IPS DF 6.9 (cell line): ENCODE measurements around the gene CLMN.

Experiments used
- DNase-seq: peaks from one replicate; pipeline ENCODE4 v3.0.0-alpha.2; 2013; ENCODE audit warnings: low read depth, low spot score
- H3K27ac ChIP-seq: one replicate; pipeline ENCODE4 v1.5.1; 2013; ENCODE audit warnings: low read length, control low read depth
- H3K27me3 ChIP-seq: 2 replicates; pipeline ENCODE4 v1.6.1; 2013; ENCODE audit warnings: mild to moderate bottlenecking, low read length; ENCODE audit not compliant: control insufficient read depth, insufficient read depth
- H3K36me3 ChIP-seq: 2 replicates; pipeline ENCODE4 v1.6.1; 2013; ENCODE audit warnings: low read length; ENCODE audit not compliant: control insufficient read depth, insufficient read depth
- H3K4me1 ChIP-seq: 2 replicates; pipeline ENCODE4 v1.6.1; 2013; ENCODE audit warnings: low read length; ENCODE audit not compliant: control insufficient read depth, insufficient read depth
- H3K4me3 ChIP-seq: 2 replicates; pipeline ENCODE4 v1.5.1; 2013; ENCODE audit warnings: mild to moderate bottlenecking, low read length
- H3K9me3 ChIP-seq: 2 replicates; pipeline ENCODE4 v1.6.1; 2013; ENCODE audit warnings: low read length, inconsistent platforms; ENCODE audit not compliant: control insufficient read depth, insufficient read depth
- WGBS: extraction: QIAGEN DNeasy Blood & Tissue Kit; methylation state at CpG from one replicate; pipeline ENCODE4 v1.1.7; 2013; ENCODE audit warnings: mixed read lengths, missing lambda C conversion rate; ENCODE audit not compliant: insufficient read length, insufficient coverage; 5-methylcytosine and 5-hydroxymethylcytosine counted together

Gene CLMN

GRCh38 chr14:95304342-95304741 is 15.4 kb downstream of the CLMN start:
- no peaks in the 10 kb centered on the region for H3K36me3 ChIP-seq
- H3K27ac ChIP-seq: no peak overlapping the region
- no peaks in the 10 kb centered on the region for H3K27me3 ChIP-seq
- no CpG with 5 or more reads among the region's 3 CpGs for WGBS
- H3K9me3 ChIP-seq: no peaks in the 10 kb centered on the region
- DNase-seq: no peak
- 0 out of 2 replicates have a peak, but pooled peaks cover 2% of the 10 kb centered on the region for H3K4me1 ChIP-seq
- no peak overlapping the region for H3K4me3 ChIP-seq

GRCh38 chr14:95303552-95303951 is 16.2 kb downstream of the CLMN start:
- Histone ChIP-seq H3K4me1 (0 out of 2 replicates have a peak, but pooled peaks cover 2% of the 10 kb centered on the region), H3K27ac (no peak overlapping the region), H3K4me3 (no peak overlapping the region), H3K27me3 (no peaks in the 10 kb centered on the region), H3K9me3 (no peaks in the 10 kb centered on the region), H3K36me3 (no peaks in the 10 kb centered on the region)
- WGBS: no CpG with 5 or more reads among the region's 4 CpGs
- no peak for DNase-seq

DNA sequence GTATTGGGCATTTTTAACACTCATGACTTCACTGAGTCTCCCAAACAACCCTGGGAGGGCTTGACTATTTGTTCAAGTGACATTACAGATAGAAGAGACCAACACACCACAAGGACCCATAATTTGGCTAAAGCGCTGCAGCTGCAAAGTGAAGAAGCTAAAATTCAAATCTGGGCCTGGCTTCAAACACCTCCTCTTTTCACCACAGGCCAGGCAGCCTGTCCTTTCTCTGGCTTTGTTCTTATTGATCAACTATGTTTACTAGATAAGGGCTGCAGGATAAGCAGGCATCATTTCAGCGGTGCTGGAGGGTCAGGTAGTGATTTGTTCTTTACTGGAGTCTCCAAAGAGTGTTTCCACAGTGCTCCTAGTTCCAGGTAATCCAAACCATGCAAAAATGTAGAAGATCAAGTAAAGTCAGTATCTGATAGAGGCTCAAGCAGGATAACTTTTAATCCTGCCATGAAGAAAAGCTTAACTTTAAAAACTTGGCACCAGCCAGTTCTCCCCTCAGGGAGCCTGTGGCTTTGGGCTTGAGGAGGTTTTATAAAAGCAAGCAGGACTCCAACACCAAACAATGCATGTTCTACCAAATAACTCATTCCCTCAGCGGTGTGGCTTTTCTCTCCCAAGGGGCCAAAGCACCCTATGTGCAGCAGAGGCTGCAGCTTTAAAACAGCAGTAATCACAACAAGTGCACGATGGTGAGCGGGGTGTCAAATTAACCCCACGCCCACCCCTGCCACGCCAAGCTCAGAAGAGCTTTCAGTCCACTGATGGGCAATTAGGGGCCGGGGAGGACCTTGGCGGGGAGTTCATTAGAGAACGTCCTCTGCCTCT is 16.8 kb downstream of the CLMN start:
- H3K9me3 ChIP-seq: no peaks in the 10 kb centered on the region
- no peak overlapping the region for H3K27ac ChIP-seq
- H3K4me1 ChIP-seq: 0 out of 2 replicates have a peak, but pooled peaks cover 2% of the 10 kb centered on the region

GRCh38 chr14:95301527-95302187 is 18.1 kb downstream of the CLMN start:
- no peak for DNase-seq
- H3K9me3 ChIP-seq: no peaks in the 10 kb centered on the region
- WGBS: no CpG with 5 or more reads among the region's 6 CpGs
- H3K27ac ChIP-seq: no peak overlapping the region
- 0 out of 2 replicates have a peak, but pooled peaks cover 2% of the 10 kb centered on the region for H3K4me1 ChIP-seq
- H3K27me3 ChIP-seq: no peaks in the 10 kb centered on the region
- H3K36me3 ChIP-seq: no peaks in the 10 kb centered on the region
- H3K4me3 ChIP-seq: no peak overlapping the region

More for the DNA sequence above, 16.8 kb downstream of the CLMN start:
- no CpG with 5 or more reads among the region's 10 CpGs for WGBS
- DNase-seq: no peak
- Histone ChIP-seq H3K36me3 (no peaks in the 10 kb centered on the region), H3K4me3 (no peak overlapping the region), H3K27me3 (no peaks in the 10 kb centered on the region)

- DNase-seq: no peak
- no peaks in the 10 kb centered on the region for H3K36me3 ChIP-seq
- H3K27me3 ChIP-seq: no peaks in the 10 kb centered on the region
- no peak overlapping the region for H3K27ac ChIP-seq
- no peak overlapping the region for H3K4me3 ChIP-seq
- no CpG with 5 or more reads among the region's 8 CpGs for WGBS
- H3K4me1 ChIP-seq: 0 out of 2 replicates have a peak, but pooled peaks cover 2% of the 10 kb centered on the region
- no peaks in the 10 kb centered on the region for H3K9me3 ChIP-seq
Observed at GRCh38 chr14:95300697-95301526, 18.8 kb downstream of the CLMN start.

DNA sequence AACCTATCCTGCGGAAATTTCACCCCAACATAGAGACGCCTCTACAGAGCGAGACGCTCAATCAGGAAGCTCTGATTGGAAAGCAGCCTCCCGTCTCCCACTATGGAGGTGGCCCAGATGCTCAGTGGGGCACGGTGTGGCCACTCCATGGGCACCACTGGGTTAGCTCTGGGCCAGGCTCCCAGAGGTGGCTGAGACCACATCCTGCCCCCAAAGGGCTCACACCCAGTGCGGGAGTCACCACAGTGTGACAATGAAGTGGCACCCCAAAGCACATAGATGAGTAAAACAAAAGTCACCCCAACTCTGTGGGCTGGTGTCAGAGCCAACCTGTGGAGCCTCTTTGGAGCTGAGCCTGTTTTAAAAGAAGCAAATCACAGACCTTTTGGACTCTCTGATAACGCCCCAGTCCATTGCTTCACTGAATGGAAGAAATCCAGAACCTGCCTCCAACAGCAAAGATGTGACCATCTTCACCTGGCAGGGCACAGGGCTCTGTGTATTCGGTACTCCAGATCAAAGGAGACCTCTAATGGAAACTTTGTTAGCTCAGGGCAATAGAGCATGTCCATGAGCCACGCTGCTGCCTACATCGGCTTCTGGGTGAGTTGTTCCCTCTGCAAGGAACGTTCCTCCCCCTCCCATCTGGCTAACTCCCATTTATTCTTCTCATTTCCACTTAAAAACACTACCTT is 19.6 kb downstream of the CLMN start:
- DNase-seq: no peak
- Histone ChIP-seq H3K27me3 (no peaks in the 10 kb centered on the region), H3K27ac (no peak overlapping the region), H3K4me3 (no peak overlapping the region), H3K4me1 (0 out of 2 replicates have a peak, but pooled peaks cover 2% of the 10 kb centered on the region), H3K9me3 (no peaks in the 10 kb centered on the region), H3K36me3 (no peaks in the 10 kb centered on the region)
- WGBS: no CpG with 5 or more reads among the region's 12 CpGs

- no peaks in the 10 kb centered on the region for H3K9me3 ChIP-seq
- no peaks in the 10 kb centered on the region for H3K27me3 ChIP-seq
- 0 out of 2 replicates have a peak, but pooled peaks cover 2% of the 10 kb centered on the region for H3K4me1 ChIP-seq
- DNase-seq: no peak
- no peak overlapping the region for H3K27ac ChIP-seq
- H3K36me3 ChIP-seq: no peaks in the 10 kb centered on the region
- WGBS: no CpG with 5 or more reads among the region's 5 CpGs
- no peak overlapping the region for H3K4me3 ChIP-seq
Observed at GRCh38 chr14:95299271-95299670, 20.4 kb downstream of the CLMN start.

DNA sequence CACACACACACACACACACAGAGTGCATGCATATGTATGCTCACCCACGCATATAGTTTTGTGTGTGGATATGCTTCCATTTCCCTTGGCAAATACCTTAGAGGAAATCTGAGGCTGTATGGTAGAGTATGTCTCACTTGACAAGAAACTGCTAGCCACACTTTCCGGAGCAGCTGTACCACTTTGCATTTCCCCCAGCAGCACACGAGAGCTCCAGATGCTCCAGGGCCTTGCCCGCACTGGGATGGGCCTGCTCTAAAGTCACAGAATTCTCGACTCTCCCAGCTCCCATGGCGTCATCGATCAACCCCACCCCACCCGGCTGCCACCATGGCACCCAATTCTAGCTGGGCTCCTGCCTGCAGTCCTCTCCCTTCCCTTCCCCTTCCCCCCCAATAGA is 21.9 kb downstream of the CLMN start:
- Histone ChIP-seq H3K27ac (no peak overlapping the region), H3K9me3 (no peaks in the 10 kb centered on the region), H3K4me1 (no peaks in the 10 kb centered on the region), H3K4me3 (no peak overlapping the region), H3K36me3 (no peaks in the 10 kb centered on the region), H3K27me3 (no peaks in the 10 kb centered on the region)
- no peak for DNase-seq
- WGBS: no CpG with 5 or more reads among the region's 8 CpGs

- H3K27ac ChIP-seq: no peak overlapping the region
- no peak for DNase-seq
- H3K4me1 ChIP-seq: 0 out of 2 replicates have a peak, but pooled peaks cover 2% of the 10 kb centered on the region
- H3K36me3 ChIP-seq: no peaks in the 10 kb centered on the region
- H3K27me3 ChIP-seq: no peaks in the 10 kb centered on the region
- no peak overlapping the region for H3K4me3 ChIP-seq
- H3K9me3 ChIP-seq: no peaks in the 10 kb centered on the region
- no CpG with 5 or more reads among the region's 5 CpGs for WGBS
Observed at GRCh38 chr14:95296966-95297365, 22.7 kb downstream of the CLMN start.
